GM12878 (cell line): Measurements from ENCODE around the gene DTL. TPM values are rescaled to one million over a fixed set of nuclear protein-coding genes. Genes with fewer than 3 reads are reported as not detected.

Source experiments
- ATAC-seq: fragments of 200-7000 bp; cut with Tn5 transposase; 3 replicates; pipeline ENCODE4 v1.9.1; 2020; ENCODE audit warnings: mild to moderate bottlenecking, moderate library complexity
- BruUV-seq: library from RNA; stranded (reverse); fragments of 400-500 nt; replicated peaks from 2 replicates; lab custom pipeline; 2021; lab: Mats Ljungman, UMichigan
- CTCF ChIA-PET: fragments of 300-600 bp; sonication (Branson Sonifier 250); formaldehyde crosslinking; extraction: SDS; loops from one replicate; lab custom pipeline; 2021; ENCODE audit warnings: inconsistent platforms; lab: Yijun Ruan, JAX
- POLR2A ChIA-PET: fragments of 350-600 bp; formaldehyde crosslinking; extraction: SDS; loops from one replicate; lab custom pipeline; 2021; ENCODE audit warnings: inconsistent platforms; lab: Charles Lee
- RAD21 ChIA-PET: fragments of 300-600 bp; sonication (Branson Sonifier 250); formaldehyde crosslinking; loops from one replicate; lab custom pipeline; 2023; ENCODE audit warnings: antibody characterized with exemption; ENCODE audit not compliant: unreplicated experiment; lab: Charles Lee
- SMC1A ChIA-PET: fragments of 300-600 bp; sonication (Branson Sonifier 250); formaldehyde crosslinking; loops from one replicate; lab custom pipeline; 2023; ENCODE audit not compliant: unreplicated experiment, uncharacterized antibody; lab: Charles Lee
- DNase-seq: peaks from one replicate; pipeline ENCODE4 v3.0.0-alpha.2; 2011; ENCODE audit warnings: low read depth, low spot score
- FAIRE-seq: peaks from 3 replicates; lab custom pipeline; 2011; peaks lifted over from hg19 to GRCh38; lab: Jason Lieb, UNC
- H2AFZ ChIP-seq: 2 replicates; pipeline ENCODE4 v1.6.0; 2011; ENCODE audit warnings: low read depth, low read length, control low read depth; ENCODE audit not compliant: control insufficient read depth
- H3K27ac ChIP-seq: 2 replicates; pipeline ENCODE4 v1.5.1; 2011; ENCODE audit warnings: control low read depth; ENCODE audit not compliant: control insufficient read depth, insufficient read depth
- H3K27me3 ChIP-seq, 2 experiments: replicated peaks in 1 of 2; 2 replicates each; pipeline versions ENCODE4 v1.6.0 to v1.6.1; 2011; ENCODE audit warnings: low read length in 1 of 2; ENCODE audit not compliant: control insufficient read depth in 2 of 2, insufficient read depth in 2 of 2
- H3K36me3 ChIP-seq, 2 experiments: 2 replicates each; pipeline ENCODE4 v1.5.1; 2011; ENCODE audit warnings: low read length in 1 of 2; ENCODE audit not compliant: control insufficient read depth in 2 of 2, insufficient read depth in 2 of 2
- H3K4me1 ChIP-seq: 2 replicates; pipeline ENCODE4 v1.6.1; 2011; ENCODE audit warnings: mild to moderate bottlenecking, low read length, moderate library complexity, mixed read lengths; ENCODE audit not compliant: control insufficient read depth, insufficient read depth
- H3K4me2 ChIP-seq: 2 replicates; pipeline ENCODE4 v1.6.0; 2011; ENCODE audit warnings: control low read depth; ENCODE audit not compliant: control insufficient read depth, insufficient read depth
- H3K4me3 ChIP-seq: fragments of 200-600 bp; sonication (generic); 2 replicates; pipeline ENCODE4 v1.5.1; 2016
- H3K79me2 ChIP-seq: 2 replicates; pipeline ENCODE4 v1.6.0; 2011; ENCODE audit warnings: low read length; ENCODE audit not compliant: control insufficient read depth, insufficient read depth
- H3K9ac ChIP-seq: 2 replicates; pipeline ENCODE4 v1.8.0; 2011; ENCODE audit warnings: low read length, control low read depth, mixed read lengths; ENCODE audit not compliant: control insufficient read depth, insufficient read depth
- H3K9me3 ChIP-seq: replicated peaks from 3 replicates; pipeline ENCODE4 v1.5.1; 2011; ENCODE audit warnings: mild to moderate bottlenecking, low read length; ENCODE audit not compliant: control insufficient read depth, insufficient read depth
- H4K20me1 ChIP-seq: 2 replicates; pipeline ENCODE4 v1.6.0; 2011; ENCODE audit not compliant: control insufficient read depth, insufficient read depth
- CHD4 ChIP-seq: fragments of 200-600 bp; sonication (generic); IDR thresholded peaks from 2 replicates; pipeline ENCODE4 v1.6.1; 2016; ENCODE audit warnings: mild to moderate bottlenecking
- EED ChIP-seq: sonication (generic); IDR thresholded peaks from 2 replicates; pipeline ENCODE4 v1.6.1; 2016; ENCODE audit warnings: antibody characterized with exemption, low read depth
- IRF4 ChIP-seq: IDR thresholded peaks from 2 replicates; pipeline ENCODE4 v1.6.1; 2011; ENCODE audit warnings: low read depth, low read length
- MTA2 ChIP-seq: fragments of 450-650 bp; IDR thresholded peaks from 2 replicates; pipeline ENCODE4 v1.6.1; 2016; ENCODE audit warnings: low read depth, mild to moderate bottlenecking, moderate library complexity
- MXI1 ChIP-seq: fragments of 150-350 bp; IDR thresholded peaks from 2 replicates; pipeline ENCODE4 v1.6.1; 2011; ENCODE audit warnings: low read depth, mild to moderate bottlenecking, inconsistent platforms, low read length, improper control_type of control experiment
- NFIC ChIP-seq: IDR thresholded peaks from 2 replicates; pipeline ENCODE4 v1.6.1; 2012; ENCODE audit warnings: low read depth, mild to moderate bottlenecking, inconsistent platforms, low read length, moderate library complexity
- SMAD1 ChIP-seq: fragments of 450-650 bp; IDR thresholded peaks from 2 replicates; pipeline ENCODE4 v1.6.1; 2018; ENCODE audit warnings: mild to moderate bottlenecking, low read depth; ENCODE audit not compliant: partially characterized antibody
- SREBF1 ChIP-seq: IDR thresholded peaks from 2 replicates; pipeline ENCODE4 v1.6.1; 2012; ENCODE audit warnings: mild to moderate bottlenecking, low read length
- STAT1 ChIP-seq: fragments of 450-650 bp; conservative IDR thresholded peaks from 2 replicates; pipeline ENCODE4 v1.6.1; 2014; ENCODE audit warnings: antibody characterized with exemption, mild to moderate bottlenecking
- TARDBP ChIP-seq: IDR thresholded peaks from 2 replicates; pipeline ENCODE4 v1.6.1; 2016; ENCODE audit warnings: borderline replicate concordance
- TCF7 ChIP-seq: IDR thresholded peaks from 2 replicates; pipeline ENCODE4 v1.6.1; 2014; ENCODE audit warnings: antibody characterized with exemption, borderline replicate concordance
- ZNF217 ChIP-seq: fragments of 450-650 bp; IDR thresholded peaks from 2 replicates; pipeline ENCODE4 v1.6.1; 2017; ENCODE audit warnings: antibody characterized with exemption, mild to moderate bottlenecking
- ZNF274 ChIP-seq: IDR thresholded peaks from one replicate; pipeline ENCODE4 v1.8.0; 2011; ENCODE audit not compliant: insufficient read length, insufficient read depth
- WGBS: methylation state at CpG from one replicate; pipeline ENCODE4 v1.1.6; 2016; ENCODE audit warnings: low lambda C conversion rate; ENCODE audit not compliant: insufficient replicate concordance, insufficient coverage; ENCODE audit errors: missing lambda C conversion rate; 5-methylcytosine and 5-hydroxymethylcytosine counted together
- in situ Hi-C: fragments of 300-500 bp; cut with MboI; formaldehyde crosslinking; loops from 9 replicates; pipeline ENCODE4 v1.14.3; 2018; ENCODE audit warnings: mixed read lengths
- intact Hi-C: fragments of 100-400 bp; cut with micrococcal nuclease; formaldehyde crosslinking; loops from one replicate; pipeline ENCODE4 v1.14.2; 2022; ENCODE audit not compliant: unreplicated experiment
- polyA plus RNA-seq, 11 experiments: library from polyadenylated mRNA; depleted of rRNA in 4 of 11; unstranded in 6 of 11; stranded (reverse) in 5 of 11; fragments of >200 nt; fragmentation: Nextera tagmentation in 4 of 11; fragmentation: Illumina TruSeq in 1 of 11; extraction: Ambion mirVana in 4 of 11; extraction: Trizol in 1 of 11; gene quantifications; 1 replicate in 1 of 11; 2 replicates in 10 of 11; pipeline versions ENCODE4 v1.2.1 to v1.2.3, GENCODE V29; 2011 to 2016; ENCODE audit warnings: inconsistent platforms in 2 of 11, missing spikeins in 2 of 11, low read depth in 1 of 11
- total RNA-seq, 4 experiments: library from RNA; depleted of rRNA in 3 of 4; stranded (reverse); fragments of >200 nt in 3 of 4; fragmentation: Illumina TruSeq in 1 of 4; extraction: Trizol in 1 of 4; gene quantifications; 2 replicates each; pipeline versions ENCODE4 v1.2.1 to v1.2.3, GENCODE V29; 2013 to 2021
- TF ChIP-seq, protein P1 (sequence below): fragments of 450-650 bp; IDR thresholded peaks from 2 replicates; pipeline ENCODE4 v1.6.1; 2017; ENCODE audit warnings: mild to moderate bottlenecking, moderate library complexity

DTL gene
- total and polyA plus RNA-seq, 10 of the 15 experiments (the other 5 are each of a cell fraction or from before 2014, with no cell fraction given): 24.1 to 73.4 (median 52.2) TPM

DNA sequence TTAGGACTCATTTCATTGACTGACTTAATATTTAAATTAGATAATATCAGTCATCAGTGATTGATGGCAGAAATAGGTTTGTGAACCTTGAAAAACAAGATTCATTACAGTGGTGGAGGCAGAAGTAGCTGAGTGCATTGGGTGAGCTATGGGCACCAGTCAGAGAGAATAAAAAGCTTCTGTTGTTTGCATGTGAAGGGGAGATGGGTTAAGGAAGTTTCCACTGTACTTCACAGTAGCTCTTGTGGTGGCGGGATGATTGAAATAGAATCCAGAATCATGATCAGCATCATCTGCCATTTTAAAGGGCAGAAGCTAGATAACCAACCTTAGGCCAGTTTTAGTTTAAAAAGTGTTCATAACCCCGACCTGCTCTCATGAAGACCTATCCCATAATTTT lies 66.2 kb downstream of the DTL start:
- Histone ChIP-seq H3K36me3 (peaks cover 19 to 27% of the 10 kb centered on the region in 2 experiments), H3K27me3 (no peaks in the 10 kb centered on the region)
- in situ Hi-C loops: no loop called here
- no peak for FAIRE-seq
- CTCF ChIA-PET: interaction anchor here (1.1 to 2.3 kb wide), 4 partner anchors 14 to 354 kb away, joined by 3 to 8 read pairs (median 6); no protein-coding TSS in a partner anchor
- RAD21 ChIA-PET: interaction anchor here (1.2 to 2.6 kb wide), 5 partner anchors 31 to 354 kb away, joined by 4 to 8 read pairs (median 5); no protein-coding TSS in a partner anchor
- BruUV-seq: no TSS peak
- TF ChIP-seq TARDBP (no peak), ZNF217 (no peak), SMAD1 (no peak), NFIC (no peak)
- TF ChIP-seq, all 136 proteins: peak for 0
- H3K4me2 ChIP-seq: no peak overlapping the region
- DNase-seq: no peak
- H4K20me1 ChIP-seq: no peaks in the 10 kb centered on the region
- H3K4me3 ChIP-seq: no peak overlapping the region
- no peak for ATAC-seq
- SMC1A ChIA-PET: interaction anchor here (0.9 to 3.8 kb wide), 13 partner anchors 9 to 428 kb away, joined by 3 to 21 read pairs (median 3); no protein-coding TSS in a partner anchor
- H3K27ac ChIP-seq: no peak overlapping the region
- H3K9me3 ChIP-seq: peaks cover 3% of the 10 kb centered on the region; the same call in 1 of the 3 replicates
- H3K79me2 ChIP-seq: peaks cover 9% of the 10 kb centered on the region
- POLR2A ChIA-PET: interaction anchor here (0.6 kb wide), 1 partner anchor 23 kb away, joined by 5 read pairs; no protein-coding TSS in a partner anchor
- 78% methylated on average over 2 of the region's 2 CpGs for WGBS
- intact Hi-C loops: no loop called here
- no peak overlapping the region for H2AFZ ChIP-seq
- H3K4me1 ChIP-seq: no peaks in the 10 kb centered on the region
- H3K9ac ChIP-seq: no peak overlapping the region

DNA sequence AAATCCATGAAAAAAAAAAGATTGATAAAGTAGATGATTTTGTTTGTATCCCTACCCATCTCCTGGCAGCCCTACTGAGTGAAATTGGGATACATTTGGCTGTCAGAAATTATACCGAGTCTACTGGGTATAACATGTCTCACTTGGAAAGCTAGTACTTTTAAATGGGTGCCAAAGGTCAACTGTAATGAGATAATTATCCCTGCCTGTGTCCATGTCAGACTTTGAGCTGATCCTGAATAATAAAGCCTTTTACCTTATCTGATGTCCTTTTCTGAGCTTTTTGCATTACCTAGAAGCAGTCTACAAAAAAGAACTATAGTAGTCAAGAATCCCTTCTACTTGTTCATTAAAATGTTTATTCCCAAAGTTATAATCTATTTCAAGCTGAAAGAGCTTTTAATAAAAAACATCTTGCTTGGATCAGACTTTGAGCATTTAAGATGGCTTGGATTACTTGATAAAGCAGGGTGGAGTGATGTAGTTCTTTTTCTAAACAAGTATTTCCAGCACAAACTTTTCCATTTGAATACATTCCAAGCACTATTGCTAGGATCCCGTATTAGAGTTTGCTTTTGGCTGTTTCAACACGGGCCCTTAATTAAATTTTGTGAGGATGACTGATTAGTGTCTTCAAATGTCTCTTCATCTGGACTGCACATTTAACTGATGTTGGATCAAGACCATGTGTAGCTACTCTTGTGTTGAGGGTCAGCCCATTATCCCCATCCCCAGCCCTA lies 69.2 kb downstream of the DTL start:
- Histone ChIP-seq H3K27ac (no peak overlapping the region), H3K4me3 (no peak overlapping the region), H3K79me2 (no peaks in the 10 kb centered on the region), H3K36me3 (peaks cover 16 to 19% of the 10 kb centered on the region in 2 experiments), H4K20me1 (no peaks in the 10 kb centered on the region), H3K27me3 (no peaks in the 10 kb centered on the region), H3K9me3 (no peaks in the 10 kb centered on the region), H2AFZ (no peak overlapping the region), H3K4me1 (no peaks in the 10 kb centered on the region), H3K4me2 (no peak overlapping the region), H3K9ac (no peak overlapping the region)
- BruUV-seq: no TSS peak
- no peak for FAIRE-seq
- no peak for ATAC-seq
- intact Hi-C loops: no loop called here
- in situ Hi-C loops: no loop called here
- DNase-seq: no peak
- CTCF ChIA-PET: interaction anchor here (1.8 to 2.4 kb wide), 2 partner anchors 14 to 351 kb away, joined by 5 to 9 read pairs; no protein-coding TSS in a partner anchor
- POLR2A ChIA-PET: no interaction called here
- WGBS: 98% methylated on average over 3 of the region's 3 CpGs
- RAD21 ChIA-PET: interaction anchor here (1.4 kb wide), 1 partner anchor 57 kb away, joined by 3 read pairs; no protein-coding TSS in a partner anchor
- SMC1A ChIA-PET: interaction anchor here (0.5 to 3.8 kb wide), 7 partner anchors 10 to 373 kb away, joined by 3 to 21 read pairs (median 4); no protein-coding TSS in a partner anchor
- TF ChIP-seq, protein P1, sequence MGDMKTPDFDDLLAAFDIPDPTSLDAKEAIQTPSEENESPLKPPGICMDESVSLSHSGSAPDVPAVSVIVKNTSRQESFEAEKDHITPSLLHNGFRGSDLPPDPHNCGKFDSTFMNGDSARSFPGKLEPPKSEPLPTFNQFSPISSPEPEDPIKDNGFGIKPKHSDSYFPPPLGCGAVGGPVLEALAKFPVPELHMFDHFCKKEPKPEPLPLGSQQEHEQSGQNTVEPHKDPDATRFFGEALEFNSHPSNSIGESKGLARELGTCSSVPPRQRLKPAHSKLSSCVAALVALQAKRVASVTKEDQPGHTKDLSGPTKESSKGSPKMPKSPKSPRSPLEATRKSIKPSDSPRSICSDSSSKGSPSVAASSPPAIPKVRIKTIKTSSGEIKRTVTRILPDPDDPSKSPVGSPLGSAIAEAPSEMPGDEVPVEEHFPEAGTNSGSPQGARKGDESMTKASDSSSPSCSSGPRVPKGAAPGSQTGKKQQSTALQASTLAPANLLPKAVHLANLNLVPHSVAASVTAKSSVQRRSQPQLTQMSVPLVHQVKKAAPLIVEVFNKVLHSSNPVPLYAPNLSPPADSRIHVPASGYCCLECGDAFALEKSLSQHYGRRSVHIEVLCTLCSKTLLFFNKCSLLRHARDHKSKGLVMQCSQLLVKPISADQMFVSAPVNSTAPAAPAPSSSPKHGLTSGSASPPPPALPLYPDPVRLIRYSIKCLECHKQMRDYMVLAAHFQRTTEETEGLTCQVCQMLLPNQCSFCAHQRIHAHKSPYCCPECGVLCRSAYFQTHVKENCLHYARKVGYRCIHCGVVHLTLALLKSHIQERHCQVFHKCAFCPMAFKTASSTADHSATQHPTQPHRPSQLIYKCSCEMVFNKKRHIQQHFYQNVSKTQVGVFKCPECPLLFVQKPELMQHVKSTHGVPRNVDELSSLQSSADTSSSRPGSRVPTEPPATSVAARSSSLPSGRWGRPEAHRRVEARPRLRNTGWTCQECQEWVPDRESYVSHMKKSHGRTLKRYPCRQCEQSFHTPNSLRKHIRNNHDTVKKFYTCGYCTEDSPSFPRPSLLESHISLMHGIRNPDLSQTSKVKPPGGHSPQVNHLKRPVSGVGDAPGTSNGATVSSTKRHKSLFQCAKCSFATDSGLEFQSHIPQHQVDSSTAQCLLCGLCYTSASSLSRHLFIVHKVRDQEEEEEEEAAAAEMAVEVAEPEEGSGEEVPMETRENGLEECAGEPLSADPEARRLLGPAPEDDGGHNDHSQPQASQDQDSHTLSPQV: no peak
- no peak for TF ChIP-seq IRF4
- TF ChIP-seq EED: no peak
- TF ChIP-seq MXI1: no peak
- TF ChIP-seq TCF7: no peak
- TF ChIP-seq CHD4: no peak
- no peak for TF ChIP-seq MTA2
- TF ChIP-seq STAT1: no peak
- TF ChIP-seq ZNF274: no peak
- no peak for TF ChIP-seq SREBF1
